CD4-positive, alpha-beta T cell treated with Interleukin-10 for 1 hour (primary cell): ENCODE measurements around the gene SIM2.

ENCODE experiments used
- DNase-seq: peaks from one replicate; pipeline ENCODE4 v3.0.0-alpha.2; 2020

The SIM2 gene

DNA sequence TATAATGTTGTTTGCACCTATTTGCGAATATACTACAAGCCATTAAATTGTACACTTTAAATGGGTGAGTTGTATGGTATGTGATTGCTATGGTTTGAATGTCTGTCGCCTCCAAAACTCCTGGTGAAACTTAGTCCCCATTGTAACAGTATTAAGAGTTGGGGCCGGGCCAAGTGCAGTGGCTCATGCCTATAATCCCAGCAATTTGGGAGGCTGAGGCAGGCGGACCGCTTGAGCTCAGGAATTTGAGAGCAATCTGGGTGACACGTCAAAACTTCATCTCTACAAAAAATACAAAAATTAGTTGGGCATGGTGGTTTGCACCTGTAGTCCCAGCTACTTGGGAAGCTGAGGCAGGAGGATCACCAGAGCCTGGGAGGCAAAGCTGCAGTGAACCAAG lies 12.0 kb upstream of the SIM2 start:
- DNase-seq: no peak

DNA sequence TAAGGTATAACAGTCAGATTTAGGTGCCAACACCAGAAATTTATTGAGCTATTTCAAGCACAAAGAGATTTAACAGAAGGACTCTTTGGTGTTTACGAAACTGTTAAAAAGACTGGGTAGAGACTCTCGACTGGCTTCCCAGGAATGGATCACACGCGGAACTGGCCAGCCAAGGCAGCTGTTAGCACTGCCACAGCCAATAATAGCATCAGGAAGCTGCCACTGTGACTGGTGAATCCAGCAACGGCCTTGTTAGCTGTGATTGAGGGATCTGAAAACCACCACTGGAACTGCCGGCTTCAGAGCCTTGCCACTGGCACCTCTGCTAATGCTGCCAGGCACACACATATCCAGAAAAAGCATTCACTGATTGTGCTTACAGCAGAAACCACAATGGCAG lies 10.6 kb upstream of the SIM2 start:
- no peak for DNase-seq

- DNase-seq: no peak
Observed at GRCh38 chr21:36689324-36689723, 9.6 kb upstream of the SIM2 start.

DNA sequence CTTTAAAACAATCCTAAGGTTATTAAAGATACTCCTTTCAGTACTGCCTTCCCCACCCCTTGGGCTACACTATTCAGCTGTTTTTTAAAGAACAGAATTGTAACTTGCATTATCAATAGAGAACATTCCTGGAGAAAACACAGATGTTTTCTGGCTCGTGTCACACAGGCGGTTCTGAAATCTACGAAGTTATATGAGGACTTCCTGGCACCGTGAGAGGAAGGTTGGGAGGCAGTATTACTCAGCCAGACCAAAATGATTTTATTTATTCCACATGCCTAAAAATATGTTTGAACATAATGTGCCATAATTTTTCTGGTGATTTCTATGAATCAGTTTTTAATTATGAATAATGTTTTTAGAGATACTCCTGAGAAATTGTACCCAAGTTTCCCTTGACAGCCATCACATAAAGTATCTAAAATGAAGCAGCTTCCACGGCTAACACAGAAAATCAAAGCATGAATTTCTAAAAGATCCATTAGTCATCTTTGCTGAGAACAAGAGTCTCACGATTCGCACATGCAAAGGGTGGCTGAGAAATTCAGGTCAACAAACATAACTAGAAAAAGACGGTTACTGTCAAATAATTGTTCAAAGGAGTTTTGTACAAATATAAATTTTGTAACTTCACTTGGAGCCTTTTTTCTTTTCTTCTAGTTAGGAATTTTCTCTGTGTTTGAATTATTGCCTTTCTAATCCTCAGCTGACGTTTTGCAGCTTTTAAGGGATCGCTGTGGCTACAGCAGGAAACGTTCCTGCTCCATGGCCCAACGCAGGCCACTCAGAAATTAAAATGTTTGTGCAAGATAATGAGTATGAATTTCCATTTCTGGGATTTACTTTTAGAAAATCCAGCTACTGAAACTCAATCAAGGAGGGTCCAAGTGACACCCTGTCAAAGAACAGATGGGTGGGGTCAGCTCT lies 8.0 kb upstream of the SIM2 start:
- DNase-seq: no peak

DNA sequence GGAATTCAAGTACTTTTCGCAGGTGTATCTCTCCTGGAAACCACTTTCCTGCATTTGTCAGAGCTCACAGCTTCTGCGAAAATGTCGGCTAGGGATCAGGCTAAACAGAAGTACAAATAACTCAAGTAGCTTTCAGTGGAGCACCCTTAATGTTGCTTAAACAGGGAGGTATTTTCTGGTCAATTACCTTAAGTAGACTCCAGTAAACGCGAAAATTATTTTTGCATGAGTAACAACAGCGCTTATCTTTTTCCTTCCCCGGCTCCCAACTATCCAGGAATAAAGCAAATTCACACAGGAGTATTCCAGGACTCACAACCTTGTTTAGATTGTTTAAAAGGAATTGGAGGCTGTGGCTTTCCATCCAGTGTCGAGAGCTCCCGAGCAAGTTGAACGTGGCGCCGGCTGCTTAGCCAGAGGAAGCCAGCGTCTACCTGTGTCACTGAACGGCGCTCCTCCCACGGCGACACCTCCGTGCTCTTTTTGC lies 7.3 kb upstream of the SIM2 start:
- no peak for DNase-seq

DNA sequence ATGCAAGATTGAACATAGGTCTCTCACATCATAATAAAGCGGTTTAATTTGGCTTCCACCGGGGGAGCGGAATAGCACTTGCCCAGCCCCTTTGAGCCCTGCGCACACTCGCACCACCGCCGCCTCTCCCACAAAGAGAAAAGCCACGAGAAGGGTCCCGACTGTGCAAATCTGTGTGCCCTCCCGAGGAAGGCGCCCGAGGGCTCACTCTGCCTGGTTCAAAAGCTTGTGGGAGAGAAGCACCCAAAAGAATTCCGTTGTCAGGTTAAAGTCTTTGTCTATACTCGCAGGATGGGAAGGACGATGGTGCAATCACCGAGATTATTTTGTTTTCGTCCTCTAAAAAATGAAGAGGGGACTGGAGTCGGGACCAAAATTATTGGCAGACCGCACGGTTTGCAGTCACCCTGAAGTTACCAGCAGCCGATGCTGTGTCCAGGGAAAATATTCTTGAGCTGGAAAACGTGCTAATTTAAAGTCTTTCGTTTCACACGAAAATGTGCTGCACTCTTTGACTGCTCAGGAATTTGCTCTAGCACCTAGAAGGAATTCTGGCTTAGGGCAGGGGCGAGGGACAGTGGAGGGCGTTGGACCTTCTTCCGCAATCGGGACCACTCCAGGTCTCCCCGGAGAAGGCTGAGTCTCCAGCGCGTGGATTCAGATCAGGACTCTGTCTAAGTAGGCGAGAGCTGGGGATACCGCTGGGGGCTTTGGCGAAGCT lies 6.6 kb upstream of the SIM2 start:
- DNase-seq: no peak

DNA sequence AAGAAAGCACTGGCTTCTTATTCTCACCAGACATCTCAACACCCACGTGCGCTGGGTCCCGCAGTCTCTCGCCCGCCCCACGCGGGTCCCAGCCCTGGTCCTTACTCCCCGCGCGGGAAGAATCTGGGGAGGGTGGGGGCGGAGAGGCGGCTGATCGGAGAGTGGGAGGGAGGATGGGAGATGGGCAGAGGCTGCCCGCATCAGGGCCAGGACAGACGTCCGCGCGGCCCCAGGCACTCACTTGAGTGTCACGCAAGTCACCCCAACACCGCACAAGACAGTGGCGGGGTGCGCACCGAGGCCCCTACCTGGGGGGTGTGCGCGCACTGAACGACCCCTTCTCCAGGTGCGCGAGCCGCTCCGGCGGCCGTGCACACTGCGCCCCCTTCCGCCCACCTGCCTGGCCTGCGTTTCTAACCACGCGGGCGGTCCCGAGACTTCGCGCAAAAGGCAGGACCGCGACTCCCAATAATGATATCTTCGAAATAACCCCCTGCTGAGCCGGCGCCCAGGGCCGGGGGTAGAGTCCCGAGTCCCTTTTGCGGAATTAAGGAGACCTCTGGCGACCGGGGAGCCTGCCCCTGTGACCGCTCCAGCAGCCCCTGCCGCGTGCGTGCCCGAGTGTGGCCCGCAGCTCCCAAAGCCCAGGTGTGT lies 6.0 kb upstream of the SIM2 start:
- DNase-seq: no peak

DNA sequence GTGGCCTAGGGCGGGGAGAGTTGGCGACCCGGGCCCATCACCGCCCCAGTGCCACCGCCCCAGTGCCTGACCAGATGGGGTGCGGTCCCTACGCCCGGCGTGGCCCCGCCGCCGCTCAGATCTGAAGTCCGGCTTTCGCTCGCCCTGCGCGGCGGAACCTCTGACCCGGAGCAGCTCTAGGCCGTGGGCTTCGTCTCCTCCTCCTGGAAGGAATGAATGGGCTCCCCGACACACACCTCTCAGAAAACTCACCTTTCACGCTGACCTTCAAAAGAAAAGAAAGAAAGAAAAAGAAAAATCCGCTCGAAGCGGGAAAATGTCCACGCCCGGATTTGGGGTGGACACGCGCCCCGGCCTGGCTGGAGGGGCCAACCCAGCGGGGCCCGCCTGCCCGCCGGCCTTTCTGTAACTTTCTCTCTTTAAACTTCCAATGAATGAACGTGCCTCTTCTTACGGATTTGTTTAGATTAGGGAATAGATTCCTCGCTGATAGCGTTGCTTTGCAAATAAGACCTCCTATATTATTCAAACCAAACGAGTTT lies 5.4 kb upstream of the SIM2 start:
- no peak for DNase-seq

DNA sequence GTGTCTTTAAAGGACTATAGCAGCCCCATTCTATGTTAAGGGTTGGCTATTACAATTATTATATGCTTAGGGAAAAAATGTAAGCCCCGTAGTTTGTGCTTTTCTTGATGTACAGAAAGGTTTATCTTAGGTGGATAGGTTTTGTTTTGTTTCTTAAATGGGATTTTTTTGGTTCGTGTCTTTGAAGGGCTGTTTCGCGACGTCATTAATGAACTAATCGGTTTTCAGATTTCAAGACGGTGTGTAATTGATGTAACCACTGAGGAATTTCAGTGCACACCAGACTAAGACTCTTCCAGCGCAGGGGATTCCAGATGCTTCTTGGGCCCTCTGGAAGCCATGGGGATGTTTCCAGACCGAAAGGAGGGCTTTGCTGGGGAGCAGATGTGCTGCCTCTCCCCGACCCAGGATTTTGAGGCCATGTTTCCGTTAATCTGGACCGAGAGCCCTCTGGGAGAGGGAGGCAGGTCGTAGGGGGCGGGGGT lies 4.8 kb upstream of the SIM2 start:
- DNase-seq: no peak

GRCh38 chr21:36694593-36695282 lies 4.2 kb upstream of the SIM2 start:
- no peak for DNase-seq

GRCh38 chr21:36695283-36695634 lies 3.7 kb upstream of the SIM2 start:
- DNase-seq: no peak

DNA sequence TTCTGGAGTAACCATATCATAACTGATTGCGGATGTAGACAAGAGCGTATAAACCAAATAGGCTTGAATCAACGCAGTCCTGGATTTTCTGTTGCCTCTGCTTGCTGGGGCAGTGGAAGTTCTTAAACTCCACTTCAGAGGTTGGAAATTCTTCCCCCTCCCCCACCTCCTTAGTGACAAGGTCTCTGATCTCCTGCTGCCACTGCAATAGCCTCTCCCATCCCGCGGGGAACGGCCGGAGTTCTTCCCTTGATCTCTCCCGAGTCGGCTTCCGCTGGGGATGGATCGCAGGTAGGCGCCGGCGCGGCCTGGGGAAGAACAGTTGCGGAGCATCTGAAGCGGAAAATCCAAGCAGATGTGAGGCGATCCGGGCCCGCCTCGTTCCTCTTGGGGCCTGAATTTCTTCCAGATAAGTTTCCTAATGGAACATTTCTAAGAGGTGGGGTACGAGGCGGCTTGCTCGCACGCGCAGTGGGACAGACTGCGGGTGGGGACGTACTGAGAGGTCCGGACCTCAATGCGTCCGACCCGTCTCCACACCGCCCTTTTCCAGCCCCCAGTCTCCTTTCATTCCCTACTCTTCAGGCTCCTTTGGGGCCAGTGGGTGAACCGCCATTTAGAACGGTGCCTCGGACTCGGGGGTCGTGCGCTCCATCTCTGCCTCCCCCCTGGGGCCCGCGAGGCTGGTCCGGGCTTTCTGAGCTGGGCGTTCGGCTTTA lies 3.1 kb upstream of the SIM2 start:
- DNase-seq: no peak

- DNase-seq: no peak
Observed at GRCh38 chr21:36696390-36697059, 2.4 kb upstream of the SIM2 start.

DNA sequence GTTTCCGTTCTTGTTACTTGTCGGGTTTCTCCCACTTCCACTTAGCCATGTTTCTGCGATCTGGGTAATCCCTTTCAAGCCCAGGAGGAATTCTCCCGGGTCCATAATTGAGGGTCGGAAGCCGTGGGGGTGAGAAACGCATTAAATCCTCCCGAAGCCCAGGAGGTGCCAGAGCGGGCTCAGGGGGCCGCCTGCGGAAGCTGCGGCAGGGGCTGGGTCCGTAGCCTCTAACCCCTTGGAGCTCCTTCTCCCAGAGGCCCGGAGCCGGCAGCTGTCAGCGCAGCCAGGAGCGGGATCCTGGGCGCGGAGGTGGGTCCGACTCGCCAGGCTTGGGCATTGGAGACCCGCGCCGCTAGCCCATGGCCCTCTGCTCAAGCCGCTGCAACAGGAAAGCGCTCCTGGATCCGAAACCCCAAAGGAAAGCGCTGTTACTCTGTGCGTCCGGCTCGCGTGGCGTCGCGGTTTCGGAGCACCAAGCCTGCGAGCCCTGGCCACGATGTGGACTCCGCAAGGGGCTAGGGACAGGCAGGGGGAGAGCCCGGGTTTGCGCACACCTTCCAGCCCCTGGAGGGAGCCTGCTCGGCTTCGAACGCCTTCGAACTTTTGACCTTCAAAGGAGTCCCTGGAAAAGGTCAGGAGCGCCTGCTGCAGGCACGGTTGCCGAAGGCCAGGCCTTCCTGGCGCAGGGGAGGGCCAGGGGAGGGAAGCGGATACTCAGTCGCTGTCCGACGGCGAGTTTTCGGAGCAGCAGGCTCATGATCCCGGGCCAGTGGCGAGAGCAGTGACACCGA lies 1.7 kb upstream of the SIM2 start:
- DNase-seq: no peak

DNA sequence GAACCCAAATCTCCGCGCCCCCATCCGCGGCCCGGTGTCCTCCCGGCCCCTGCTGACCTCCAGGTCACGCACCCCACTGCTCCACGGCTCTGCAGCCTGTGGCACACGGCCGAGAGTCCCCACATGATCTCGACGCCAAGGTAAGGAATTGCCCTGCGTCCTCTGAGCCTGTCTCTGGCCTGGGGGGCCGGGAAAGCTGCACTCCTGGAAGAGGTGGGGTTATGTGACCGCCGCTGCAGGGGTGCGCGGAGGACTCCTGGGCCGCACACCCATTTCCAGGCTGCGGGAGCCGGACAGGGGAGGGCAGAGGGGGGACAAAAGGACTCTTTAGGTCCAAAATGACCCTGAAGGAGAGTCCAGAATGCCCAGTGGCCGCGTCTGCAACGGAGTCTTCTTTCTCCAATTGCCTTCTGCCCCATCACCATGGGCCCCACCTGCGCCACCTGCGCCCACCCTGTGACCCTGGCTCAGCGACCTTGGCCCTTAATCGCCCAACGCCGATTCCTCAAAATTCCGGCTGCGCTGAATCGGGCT lies 997 bp upstream of the SIM2 start:
- no peak for DNase-seq

- DNase-seq: no peak
Observed at GRCh38 chr21:36698385-36698980, 432 bp upstream of the SIM2 start.

DNA sequence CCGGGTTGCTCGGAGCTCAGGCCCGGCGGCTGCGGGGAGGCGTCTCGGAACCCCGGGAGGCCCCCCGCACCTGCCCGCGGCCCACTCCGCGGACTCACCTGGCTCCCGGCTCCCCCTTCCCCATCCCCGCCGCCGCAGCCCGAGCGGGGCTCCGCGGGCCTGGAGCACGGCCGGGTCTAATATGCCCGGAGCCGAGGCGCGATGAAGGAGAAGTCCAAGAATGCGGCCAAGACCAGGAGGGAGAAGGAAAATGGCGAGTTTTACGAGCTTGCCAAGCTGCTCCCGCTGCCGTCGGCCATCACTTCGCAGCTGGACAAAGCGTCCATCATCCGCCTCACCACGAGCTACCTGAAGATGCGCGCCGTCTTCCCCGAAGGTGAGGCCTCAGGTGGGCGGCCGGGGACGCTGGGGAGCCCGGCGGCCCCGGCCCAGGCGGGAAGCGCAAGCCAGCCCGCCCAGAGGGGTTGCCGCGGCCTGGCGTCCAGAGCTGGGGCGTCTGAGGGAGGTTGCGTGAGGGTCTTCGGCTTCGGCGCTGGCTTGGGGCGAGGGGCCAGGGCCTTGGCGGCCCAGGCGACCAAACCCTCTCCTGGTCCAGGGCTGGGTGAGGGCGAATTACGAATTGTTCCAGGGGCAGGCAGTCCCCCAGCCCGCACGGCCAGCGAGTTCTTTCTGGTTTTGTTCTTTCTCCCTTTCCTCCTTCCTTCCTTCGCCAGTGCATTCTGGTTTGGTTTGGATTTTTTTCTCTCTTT lies 805 bp downstream of the SIM2 start:
- DNase-seq: no peak

- DNase-seq: no peak
Observed at GRCh38 chr21:36700295-36700970, 1.5 kb downstream of the SIM2 start.
